SK-N-SH treated with all-trans-retinoic acid at 6 μM for 48 hours (cell line): ENCODE data around the gene CCDC194.

Experiments
- ARNTL ChIP-seq: fragments of 450-650 bp; formaldehyde crosslinking; IDR thresholded peaks from 2 replicates; pipeline ENCODE4 v1.5.0; 2020; ENCODE audit warnings: low read depth, mild to moderate bottlenecking, moderate library complexity, borderline replicate concordance
- CSDC2 ChIP-seq: fragments of 250-450 bp; sonication (Bioruptor Pico); IDR thresholded peaks from 2 replicates; pipeline ENCODE4 v1.5.0; 2020; ENCODE audit warnings: mild to moderate bottlenecking, moderate library complexity
- PATZ1 ChIP-seq: fragments of 250-450 bp; sonication (Bioruptor Pico); IDR thresholded peaks from 2 replicates; pipeline ENCODE4 v1.8.0; 2020; ENCODE audit warnings: mild to moderate bottlenecking, moderate library complexity, borderline replicate concordance
- RARB ChIP-seq: fragments of 250-450 bp; sonication (Bioruptor Pico); IDR thresholded peaks from 2 replicates; pipeline ENCODE4 v1.8.0; 2021; ENCODE audit warnings: mild to moderate bottlenecking, moderate library complexity
- SNAI2 ChIP-seq: fragments of 250-450 bp; sonication (Bioruptor Pico); IDR thresholded peaks from 2 replicates; pipeline ENCODE4 v1.5.0; 2020; ENCODE audit warnings: mild to moderate bottlenecking, moderate library complexity
- ZNF8 ChIP-seq: fragments of 450-650 bp; formaldehyde crosslinking; IDR thresholded peaks from 2 replicates; pipeline ENCODE4 v1.5.0; 2020; ENCODE audit warnings: mild to moderate bottlenecking, moderate library complexity

GRCh38 chr19:17393002-17393401 is 994 bp downstream of the CCDC194 start:
- no peak for TF ChIP-seq SNAI2 (CRISPR knock-in tag)
- no peak for TF ChIP-seq CSDC2 (CRISPR knock-in tag)
- TF ChIP-seq PATZ1 (CRISPR knock-in tag), result no peak
- no peak for TF ChIP-seq ZNF8 (CRISPR knock-in tag)
- no peak for TF ChIP-seq RARB (CRISPR knock-in tag)
- no peak for TF ChIP-seq ARNTL (CRISPR knock-in tag)
